Hematopoietic multipotent progenitor cell treated with erythropoietin and hydrocortisone succinate and interleukin-3 and kit ligand, for 15 days (in vitro differentiated cells): Measurements from ENCODE around the gene SLC13A1.
"Not testable (repeated sequence)": the region's sequence is repeated elsewhere in the genome, so short reads cannot be mapped to it uniquely, and the experiment has no call there.

ENCODE experiments used
- DNase-seq: peaks from one replicate; pipeline ENCODE4 v3.0.0-alpha.2; 2015; ENCODE audit warnings: low spot score

Gene SLC13A1

GRCh38 chr7:123199883-123200282, at the start of gene SLC13A1:
SLC13A1 (minus strand) TSS chr7:123199969; CDS start chr7:123199946, 23 bp downstream.
- no peak for DNase-seq

- no peak for DNase-seq
Measured at GRCh38 chr7:123244768-123245167, 45.0 kb upstream of the SLC13A1 start.

GRCh38 chr7:123242467-123243092, 42.8 kb upstream of the SLC13A1 start:
- no peak for DNase-seq

- no peak for DNase-seq
Measured at GRCh38 chr7:123241809-123242208, 42.0 kb upstream of the SLC13A1 start.

GRCh38 chr7:123231021-123232000, 31.5 kb upstream of the SLC13A1 start:
- DNase-seq = no peak

- no peak for DNase-seq
Measured at GRCh38 chr7:123230603-123231002, 30.8 kb upstream of the SLC13A1 start.

- no peak for DNase-seq
Measured at GRCh38 chr7:123230147-123230546, 30.4 kb upstream of the SLC13A1 start.

- no peak for DNase-seq
Measured at GRCh38 chr7:123229426-123229825, 29.7 kb upstream of the SLC13A1 start.

GRCh38 chr7:123227666-123228065, 27.9 kb upstream of the SLC13A1 start:
- not testable (repeated sequence) for DNase-seq

GRCh38 chr7:123220396-123220795, 20.6 kb upstream of the SLC13A1 start:
- DNase-seq = no peak

GRCh38 chr7:123218866-123219265, 19.1 kb upstream of the SLC13A1 start:
- DNase-seq = no peak

GRCh38 chr7:123216825-123217224, 17.1 kb upstream of the SLC13A1 start:
- DNase-seq = no peak

GRCh38 chr7:123215350-123215749, 15.6 kb upstream of the SLC13A1 start:
- no peak for DNase-seq

GRCh38 chr7:123211545-123211944, 11.8 kb upstream of the SLC13A1 start:
- no peak for DNase-seq

GRCh38 chr7:123210986-123211385, 11.2 kb upstream of the SLC13A1 start:
- no peak for DNase-seq

GRCh38 chr7:123209786-123210185, 10.0 kb upstream of the SLC13A1 start:
- DNase-seq = no peak

- DNase-seq = no peak
Measured at GRCh38 chr7:123208793-123209192, 9.0 kb upstream of the SLC13A1 start.

- no peak for DNase-seq
Measured at GRCh38 chr7:123204206-123204835, 4.6 kb upstream of the SLC13A1 start.

- no peak for DNase-seq
Measured at GRCh38 chr7:123201901-123202300, 2.1 kb upstream of the SLC13A1 start.

GRCh38 chr7:123198668-123199652, 809 bp downstream of the SLC13A1 start:
- DNase-seq = no peak

GRCh38 chr7:123198111-123198510, 1.7 kb downstream of the SLC13A1 start:
- DNase-seq = no peak

- no peak for DNase-seq
Measured at GRCh38 chr7:123193235-123193634, 6.5 kb downstream of the SLC13A1 start.
